GM06990 (cell line): ENCODE measurements around the gene SUPT3H.
"Not testable (repeated sequence)": the region's sequence is repeated elsewhere in the genome, so short reads cannot be mapped to it uniquely, and the experiment has no call there.

Experiments
- DNase-seq: peaks from one replicate; pipeline ENCODE4 v3.0.0-alpha.2; 2011; ENCODE audit not compliant: insufficient read length; ENCODE audit errors: extremely low read depth
- H3K27me3 ChIP-seq: replicated peaks from 2 replicates; pipeline ENCODE4 v1.6.0; 2011; ENCODE audit warnings: low read length; ENCODE audit not compliant: control insufficient read depth, insufficient read depth
- H3K36me3 ChIP-seq: 2 replicates; pipeline ENCODE4 v1.5.1; 2011; ENCODE audit warnings: low read length; ENCODE audit not compliant: control insufficient read depth, insufficient read depth
- H3K4me3 ChIP-seq: replicated peaks from 2 replicates; pipeline ENCODE4 v1.5.1; 2011; ENCODE audit warnings: low read depth, mild to moderate bottlenecking, control low read depth, low read length
- CTCF ChIP-seq: IDR thresholded peaks from 2 replicates; pipeline ENCODE4 v1.5.1; 2011; ENCODE audit warnings: low read length, control low read depth, mild to moderate bottlenecking, inconsistent platforms; ENCODE audit not compliant: insufficient read depth, poor library complexity, severe bottlenecking

The SUPT3H gene

GRCh38 chr6:44896701-44897100, 481.0 kb downstream of the SUPT3H start:
- H3K4me3 ChIP-seq = no peak overlapping the region
- TF ChIP-seq CTCF = no peak

GRCh38 chr6:44892579-44892978, 485.2 kb downstream of the SUPT3H start:
- H3K36me3 ChIP-seq = no peaks in the 10 kb centered on the region
- H3K27me3 ChIP-seq = no peaks in the 10 kb centered on the region
- TF ChIP-seq CTCF = no peak
- H3K4me3 ChIP-seq = no peak overlapping the region
- DNase-seq = no peak

More at GRCh38 chr6:44896701-44897100, 481.0 kb downstream of the SUPT3H start:
- no peaks in the 10 kb centered on the region for H3K36me3 ChIP-seq
- DNase-seq = no peak
- H3K27me3 ChIP-seq = no peaks in the 10 kb centered on the region

- not testable (repeated sequence) for H3K4me3 ChIP-seq, H3K36me3 ChIP-seq, DNase-seq, H3K27me3 ChIP-seq
Observed at GRCh38 chr6:44879071-44879470, 498.7 kb downstream of the SUPT3H start.

GRCh38 chr6:44876638-44877037, 501.1 kb downstream of the SUPT3H start:
- not testable (repeated sequence) for H3K36me3 ChIP-seq, H3K4me3 ChIP-seq, DNase-seq, H3K27me3 ChIP-seq

- Histone ChIP-seq H3K4me3 (no peak overlapping the region; the same call in 1 of the 2 replicates), H3K27me3 (no peaks in the 10 kb centered on the region), H3K36me3 (no peaks in the 10 kb centered on the region)
- no peak for TF ChIP-seq CTCF
- peak; percentile 50 for DNase-seq
Observed at GRCh38 chr6:44869321-44869897, 508.3 kb downstream of the SUPT3H start.

GRCh38 chr6:44868910-44869309, 508.8 kb downstream of the SUPT3H start:
- TF ChIP-seq CTCF = no peak
- no peaks in the 10 kb centered on the region for H3K36me3 ChIP-seq
- H3K27me3 ChIP-seq = no peaks in the 10 kb centered on the region
- DNase-seq = no peak
- no peak overlapping the region for H3K4me3 ChIP-seq

- no peak for TF ChIP-seq CTCF
- Histone ChIP-seq H3K27me3 (no peaks in the 10 kb centered on the region), H3K36me3 (no peaks in the 10 kb centered on the region), H3K4me3 (no peak overlapping the region)
- no peak for DNase-seq
Observed at GRCh38 chr6:44868335-44868668, 509.4 kb downstream of the SUPT3H start.
